HG03520 (cell line): Measurements from ENCODE around the gene ELAVL3.
A peak's percentile ranks its signal among the peaks of the same experiment; 100 is the strongest.
"Not testable (repeated sequence)": the region's sequence is repeated elsewhere in the genome, so short reads cannot be mapped to it uniquely, and the experiment has no call there.

Source experiments
- ATAC-seq: cut with Tn5 transposase; IDR thresholded peaks from one replicate; pipeline ENCODE4 v1.9.1; 2021; ENCODE audit warnings: mild to moderate bottlenecking, moderate library complexity; ENCODE audit not compliant: unreplicated experiment

ELAVL3 gene

GRCh38 chr19:11445141-11445540 lies 35.7 kb downstream of the ELAVL3 start:
- ATAC-seq = no peak

GRCh38 chr19:11444059-11444458 lies 36.8 kb downstream of the ELAVL3 start:
- ATAC-seq = no peak

DNA sequence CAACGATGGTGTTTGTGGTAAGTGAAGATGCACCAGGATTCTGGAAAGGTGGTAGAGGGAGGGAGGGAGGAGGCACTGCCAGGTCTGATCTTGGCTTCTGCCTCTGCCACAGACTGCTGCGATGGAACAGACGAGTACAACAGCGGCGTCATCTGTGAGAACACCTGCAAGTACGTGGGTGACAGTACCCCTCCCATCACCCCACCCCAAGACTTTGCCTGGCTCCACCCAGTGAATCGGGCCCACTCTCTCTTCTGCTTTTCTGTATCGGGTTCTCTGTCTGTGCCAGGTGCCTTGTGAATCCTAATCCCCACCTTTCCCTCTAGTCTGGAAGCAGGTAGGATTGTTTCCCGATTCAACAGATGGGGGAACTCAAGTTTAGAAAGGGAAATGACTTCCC lies 42.9 kb downstream of the ELAVL3 start:
- no peak for ATAC-seq

GRCh38 chr19:11435833-11436313 lies 45.0 kb downstream of the ELAVL3 start:
- ATAC-seq = no peak

DNA sequence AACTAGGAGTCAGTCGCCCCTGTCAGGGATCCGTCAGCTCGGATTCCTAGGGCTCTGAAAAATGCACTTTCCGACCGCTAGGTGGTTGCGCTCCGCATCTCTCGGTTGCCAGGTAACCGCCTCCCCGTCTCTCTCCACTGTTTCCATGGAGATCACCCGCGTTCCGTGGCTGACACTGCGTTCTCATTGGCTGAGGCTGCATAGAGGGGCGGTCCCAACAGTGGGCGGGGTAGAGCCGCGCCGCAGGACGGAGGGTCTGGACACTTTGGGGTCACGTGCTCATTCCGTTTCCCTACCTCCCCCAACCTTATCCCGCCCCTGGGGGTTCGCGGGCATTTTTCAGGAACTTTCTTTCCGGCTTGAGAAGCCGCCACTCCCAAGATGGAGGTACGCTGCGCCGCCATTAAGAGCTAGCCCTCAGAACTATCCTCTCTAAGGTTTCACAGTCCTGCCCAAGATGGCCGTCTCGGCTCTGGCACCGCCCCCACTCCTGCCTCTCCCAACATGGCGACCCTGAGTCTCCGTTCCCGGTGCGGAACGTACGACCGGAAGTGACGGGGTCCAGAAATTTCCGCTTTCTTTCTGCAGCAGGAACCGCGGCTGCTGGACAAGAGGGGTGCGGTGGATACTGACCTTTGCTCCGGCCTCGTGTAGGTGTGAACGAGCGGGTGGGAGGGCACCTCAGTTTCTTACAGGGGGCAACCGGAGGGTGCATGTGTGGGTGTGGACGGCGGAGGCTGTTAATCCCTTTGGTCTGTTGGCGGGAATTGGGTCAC lies 45.6 kb downstream of the ELAVL3 start, which contains the start of the genes ODAD3 and PRKCSH:
Gene ODAD3, minus strand, starts transcription at position 65 of the 776 bp plus-strand sequence. CDS start 105 bp downstream, outside the sequence.
Gene PRKCSH, plus strand, starts transcription at position 579 of the 776 bp plus-strand sequence. CDS start 483 bp downstream, outside the sequence.
- peak; percentile 76 for ATAC-seq

DNA sequence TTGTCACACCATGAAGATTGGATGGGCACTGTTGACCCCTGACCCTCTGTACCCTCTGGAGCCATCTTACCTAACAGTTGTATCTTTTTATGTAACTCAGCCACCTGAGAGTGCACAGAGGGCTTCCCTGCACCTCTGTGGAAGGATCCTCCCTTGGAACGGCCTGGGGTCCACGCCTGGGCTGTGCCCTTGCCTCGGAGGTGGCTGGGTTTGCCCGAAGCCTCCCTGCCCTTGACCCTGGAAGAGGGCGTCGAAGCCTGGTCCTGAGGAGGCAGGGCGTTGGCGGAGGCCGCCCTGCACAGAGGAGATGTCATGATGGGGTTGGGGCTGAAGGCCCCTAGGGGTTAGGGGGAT lies 46.2 kb downstream of the ELAVL3 start:
- no peak for ATAC-seq

GRCh38 chr19:11433526-11433925 lies 47.3 kb downstream of the ELAVL3 start:
- not testable (repeated sequence) for ATAC-seq

DNA sequence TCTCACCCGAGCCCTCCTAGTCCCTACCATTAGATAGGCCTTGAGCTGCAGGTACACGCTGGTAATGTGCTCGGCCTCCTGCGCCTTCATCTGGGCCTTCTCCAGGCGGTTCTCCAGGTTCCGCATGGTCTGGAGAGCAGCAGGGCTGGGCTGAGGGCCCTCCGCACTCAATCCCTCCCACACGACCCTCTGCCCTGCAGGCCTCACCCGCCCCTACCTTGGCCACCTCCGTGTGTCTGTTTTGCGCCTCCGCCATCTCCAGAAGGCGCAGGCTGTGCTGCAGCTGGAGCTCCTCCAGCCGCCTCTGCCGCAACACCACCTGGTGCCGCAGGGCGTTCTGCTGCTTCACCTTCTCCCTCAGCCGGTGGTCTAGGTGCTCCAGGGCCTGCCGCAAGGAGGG lies 54.2 kb downstream of the ELAVL3 start:
- no peak for ATAC-seq

GRCh38 chr19:11425719-11426457 lies 55.0 kb downstream of the ELAVL3 start:
- ATAC-seq = no peak

DNA sequence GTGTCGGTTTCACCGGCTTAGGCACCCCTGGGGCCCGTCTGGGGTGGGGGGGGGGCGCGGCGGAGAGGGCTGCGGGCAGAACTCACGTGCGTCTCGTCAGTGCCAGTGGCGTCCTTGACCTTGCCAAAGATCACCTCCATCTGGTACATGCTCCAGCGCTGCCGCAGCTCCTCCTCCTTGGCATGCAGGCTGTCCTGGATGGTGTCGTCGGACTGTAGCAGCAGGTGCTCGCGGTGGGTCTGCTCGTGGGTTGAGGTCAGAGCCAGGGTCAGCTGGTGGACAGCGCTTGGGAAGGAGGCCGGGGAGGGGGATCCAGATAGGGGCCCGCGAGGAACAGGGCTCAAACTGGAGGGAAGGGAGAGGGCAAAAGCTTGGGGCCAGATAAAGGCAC lies 57.1 kb downstream of the ELAVL3 start:
- no peak for ATAC-seq

DNA sequence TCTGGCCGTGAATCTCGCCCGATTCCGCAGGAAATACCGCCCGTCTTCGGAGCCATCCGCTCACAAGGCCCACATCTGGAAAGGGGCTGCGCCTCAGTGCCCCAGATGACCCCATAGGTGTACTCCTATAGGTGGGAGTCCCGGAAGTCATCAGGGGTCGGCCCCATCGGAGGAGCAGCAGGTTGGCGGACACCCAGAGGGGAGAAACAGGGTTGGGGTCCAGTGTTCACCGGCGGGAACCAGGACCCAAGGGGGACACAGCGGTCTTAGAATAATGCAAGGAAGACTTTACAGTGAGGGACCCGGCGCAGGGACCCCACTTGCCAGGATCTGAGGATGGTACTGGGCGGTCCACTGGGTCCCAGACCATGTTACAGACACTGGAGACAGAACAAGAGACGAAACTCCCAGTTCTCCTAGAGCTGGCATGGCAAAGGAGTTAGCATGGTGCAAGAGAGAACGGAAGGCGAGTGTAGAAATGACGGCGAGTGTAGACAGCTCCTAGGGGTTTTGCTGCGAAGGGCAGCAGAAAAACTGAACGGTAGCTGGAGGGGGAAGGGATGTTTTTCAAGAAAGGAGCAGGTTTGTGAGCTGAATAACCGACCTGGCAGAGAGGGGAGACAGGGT lies 57.6 kb downstream of the ELAVL3 start:
- no peak for ATAC-seq

GRCh38 chr19:11422163-11423065 lies 58.4 kb downstream of the ELAVL3 start:
- ATAC-seq = no peak

DNA sequence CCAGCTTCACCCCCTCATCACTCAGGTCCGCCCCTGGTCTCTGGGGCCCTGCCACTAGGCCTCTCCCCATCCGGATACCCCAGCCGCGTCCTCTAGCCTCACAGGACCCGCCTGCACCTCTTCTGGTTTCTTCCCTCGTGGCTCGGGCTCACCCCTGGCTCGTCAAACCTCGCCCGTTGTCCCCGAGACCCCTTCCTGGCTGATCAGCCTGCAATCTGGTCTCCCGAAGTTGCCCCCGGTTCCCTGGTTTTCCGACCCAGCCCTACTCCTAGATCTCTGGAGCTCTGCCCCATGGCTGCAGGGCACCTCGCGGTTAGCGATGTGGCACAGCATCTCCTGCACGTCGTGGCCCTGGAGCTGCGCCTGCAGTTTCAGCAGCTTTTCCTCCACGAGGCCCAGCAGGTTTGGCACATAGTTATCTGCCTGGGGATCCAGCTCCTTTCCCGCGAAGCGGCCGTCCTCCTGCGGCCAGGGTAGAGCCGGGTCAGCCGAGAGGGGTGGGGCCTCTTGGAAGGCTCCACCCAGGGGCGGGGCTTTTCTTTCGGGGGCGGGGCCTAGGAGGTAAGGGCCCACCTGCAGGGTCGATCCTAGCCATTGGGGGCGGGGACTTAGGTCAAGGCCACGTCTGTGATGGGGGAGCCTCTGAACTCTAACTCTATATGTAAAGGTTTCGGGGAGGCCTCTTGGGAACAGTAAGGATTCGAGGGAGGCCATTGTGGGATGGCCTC lies 59.3 kb downstream of the ELAVL3 start:
- no peak for ATAC-seq

DNA sequence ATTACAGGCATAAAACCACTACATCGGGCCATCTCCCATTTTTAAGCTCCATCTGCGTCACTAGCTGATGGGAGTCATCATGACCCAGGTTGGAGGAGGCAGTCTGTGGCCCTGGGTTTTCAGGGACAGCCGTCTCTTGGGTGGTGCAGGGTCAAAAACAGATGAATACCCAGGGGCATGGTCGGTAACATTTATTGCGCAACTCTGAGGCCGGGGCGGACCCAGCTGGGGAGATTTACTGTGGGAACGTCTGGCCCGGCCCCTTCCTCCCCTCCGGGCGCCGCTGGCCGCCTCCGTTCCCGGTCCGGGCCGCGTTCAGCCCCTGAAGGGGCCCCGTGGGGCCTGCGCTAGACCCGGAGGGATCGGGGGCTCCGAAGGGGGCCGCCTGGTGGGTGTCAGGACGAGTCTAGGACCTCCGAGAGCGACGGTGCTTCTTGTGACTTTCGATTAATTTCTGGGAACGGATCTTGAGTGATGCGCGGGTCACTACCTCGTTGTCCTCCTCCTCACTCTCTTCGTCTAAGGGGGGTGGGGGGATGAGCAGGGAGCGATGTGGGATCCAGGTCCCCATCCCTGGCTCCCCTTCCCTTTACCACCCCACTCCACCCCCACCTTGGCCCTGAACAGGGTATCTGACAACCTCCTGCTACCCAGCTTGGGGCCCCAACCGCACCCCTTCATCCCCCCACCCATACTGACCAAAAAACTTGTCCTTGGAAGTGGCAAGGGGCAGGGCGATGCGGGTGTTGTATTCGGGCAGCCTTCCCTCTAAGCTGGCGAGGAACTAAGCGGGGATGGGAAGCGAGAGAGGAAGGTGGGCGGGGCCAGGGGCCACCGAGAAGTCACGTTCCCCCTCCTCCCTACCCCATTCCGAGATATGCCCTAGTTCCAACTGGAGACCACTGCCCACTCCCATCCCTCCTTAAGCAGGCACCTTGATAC lies 60.1 kb downstream of the ELAVL3 start:
- ATAC-seq = no peak

GRCh38 chr19:11418549-11419506 lies 62.0 kb downstream of the ELAVL3 start, which contains the start of gene RGL3:
RGL3 (minus strand) TSS chr19:11419314; CDS start chr19:11419278, 36 bp downstream.
- no peak for ATAC-seq

DNA sequence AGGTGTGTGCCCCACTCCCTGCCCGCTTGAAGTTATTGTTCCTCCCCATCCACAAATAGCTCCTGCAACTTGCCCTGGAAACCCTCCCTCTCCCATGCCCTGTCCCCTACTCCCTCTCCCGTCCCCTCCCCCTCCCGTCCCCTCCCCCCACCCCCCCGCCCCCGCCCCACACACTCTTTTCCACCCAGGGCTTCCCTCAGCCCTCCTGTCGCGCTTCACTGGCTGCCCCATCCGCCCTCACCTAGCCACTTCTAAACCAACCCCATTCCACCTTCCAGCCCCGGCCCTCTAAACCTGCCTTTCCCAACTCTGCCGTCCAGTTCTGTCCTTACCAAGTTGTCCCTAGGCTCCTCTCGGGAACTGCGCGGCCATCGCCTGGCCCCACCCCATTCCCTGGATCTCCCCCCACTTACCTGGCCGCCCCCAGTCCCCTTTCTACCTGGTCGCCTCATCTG lies 62.7 kb downstream of the ELAVL3 start:
- ATAC-seq = no peak

GRCh38 chr19:11416346-11417052 lies 64.3 kb downstream of the ELAVL3 start:
- ATAC-seq = no peak
